Dermis microvascular lymphatic vessel endothelial cell (primary cell): ENCODE data around the gene EVC2. TPM values are rescaled to one million over a fixed set of nuclear protein-coding genes. Genes with fewer than 3 reads are reported as not detected.
"Not testable (repeated sequence)": the region's sequence is repeated elsewhere in the genome, so short reads cannot be mapped to it uniquely, and the experiment has no call there.

Experiments used
- DNase-seq, 2 donors: peaks; one replicate each; pipeline versions ENCODE4 v3.0.0 to v3.0.0-alpha.2; 2010; ENCODE audit warnings: low read depth in 2 of 2
- total RNA-seq: library from RNA; depleted of rRNA; stranded (reverse); fragments of >200 nt; gene quantifications from 2 replicates; pipeline ENCODE4 v1.2.1, GENCODE V29; 2014

Gene EVC2
- total RNA-seq, 1 donor from 2014 or later, result 7.1 TPM

DNA sequence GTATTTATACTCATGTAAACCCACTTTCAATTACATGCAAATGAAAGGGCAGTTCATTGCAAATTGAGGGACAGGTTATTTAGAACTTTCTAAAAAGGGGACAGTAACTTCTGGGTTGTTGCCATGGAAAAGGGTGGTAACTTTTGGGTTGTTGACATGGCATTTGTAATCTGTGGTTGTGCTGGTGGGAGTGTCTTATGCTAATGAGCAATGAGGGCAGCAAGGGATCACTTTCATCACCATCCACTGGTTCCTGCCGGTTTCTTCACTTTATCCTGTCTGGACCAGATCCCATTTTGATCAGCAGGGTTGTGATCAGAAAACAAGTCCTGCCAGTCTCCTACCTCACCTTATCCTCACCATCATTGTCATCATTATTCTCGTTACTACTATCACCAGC lies 34.6 kb upstream of the EVC2 start:
- no peak for DNase-seq

DNA sequence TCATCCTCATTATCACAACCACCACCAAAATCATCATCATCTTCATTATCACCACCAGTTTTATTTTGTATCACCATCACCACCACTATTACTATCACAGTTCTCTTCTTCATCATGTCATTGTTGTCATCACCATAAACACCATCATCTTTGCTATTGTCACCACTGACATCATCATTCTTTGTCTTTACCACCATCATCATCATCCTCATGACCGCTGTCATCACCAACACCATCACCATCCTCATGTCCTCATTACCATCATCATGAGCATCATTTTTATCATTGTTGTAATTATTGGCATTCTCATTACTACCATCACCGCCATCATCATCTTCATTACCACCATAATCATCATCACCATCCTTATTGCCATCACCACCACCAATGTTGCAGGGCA lies 34.0 kb upstream of the EVC2 start:
- no peak for DNase-seq

DNA sequence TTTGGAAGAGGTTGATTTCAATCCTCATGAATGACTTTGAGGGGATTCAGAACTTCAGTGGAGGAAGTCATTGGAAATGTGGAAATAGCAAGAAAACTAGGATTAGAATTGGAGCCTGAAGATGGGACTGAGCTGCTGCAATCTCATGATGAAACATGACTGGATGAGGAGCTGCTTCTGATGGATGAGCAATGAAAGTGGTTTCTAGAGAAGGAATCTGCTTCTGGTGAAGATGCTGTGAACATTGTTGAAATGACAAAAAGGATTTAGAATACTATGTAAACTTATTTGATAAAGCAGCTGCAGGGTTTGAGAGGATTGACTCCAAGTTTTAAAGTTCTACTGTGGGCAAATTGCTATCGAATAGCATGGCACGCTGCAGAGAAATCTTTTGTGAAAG lies 29.7 kb upstream of the EVC2 start:
- no peak for DNase-seq

GRCh38 chr4:5735463-5735862 lies 27.1 kb upstream of the EVC2 start:
- DNase-seq, result no peak

DNA sequence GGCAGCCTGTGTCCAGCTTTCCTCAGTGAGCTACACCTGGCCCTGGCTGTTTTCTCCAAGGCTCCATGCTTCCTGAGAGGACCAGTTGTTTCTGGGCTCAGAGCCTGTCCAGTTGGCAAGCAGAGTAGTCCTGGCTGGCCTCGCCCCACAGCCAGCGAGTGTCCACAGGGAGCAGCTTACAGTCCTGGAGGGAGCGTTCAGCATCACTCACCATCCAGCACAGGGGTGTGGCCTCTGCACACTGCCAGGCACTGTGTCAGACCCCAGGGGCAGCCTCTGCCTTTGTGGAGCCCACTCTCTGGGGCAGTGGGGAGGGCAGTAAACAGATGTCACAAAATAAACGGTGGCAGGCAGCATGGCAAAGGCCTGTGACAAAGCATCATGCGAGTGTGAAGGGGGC lies 26.5 kb upstream of the EVC2 start:
- no peak for DNase-seq

DNA sequence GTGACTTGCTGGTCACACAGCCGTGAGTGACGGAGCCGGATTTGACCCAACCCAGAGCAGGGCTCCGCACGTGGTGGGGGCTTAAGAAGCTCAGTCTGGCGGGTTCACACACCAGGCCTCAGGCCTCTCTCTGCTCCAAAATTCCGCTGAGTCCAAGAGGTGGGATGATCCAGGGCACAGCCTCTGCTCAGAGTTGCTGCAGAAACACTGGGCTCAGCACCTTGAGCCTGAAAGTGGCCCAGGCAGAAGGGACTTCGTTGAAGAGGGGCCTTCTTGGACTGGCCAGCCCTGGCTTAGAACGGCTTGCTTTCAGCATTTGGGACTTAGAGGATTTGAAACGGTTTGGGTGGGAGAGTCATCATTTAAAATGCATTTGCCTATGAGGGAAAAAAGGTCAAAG lies 23.8 kb upstream of the EVC2 start:
- no peak for DNase-seq

- DNase-seq, result no peak
These were observed 22.9 kb upstream of the EVC2 start for GRCh38 chr4:5730993-5731990.

GRCh38 chr4:5730436-5730835 lies 22.1 kb upstream of the EVC2 start:
- DNase-seq, result no peak

GRCh38 chr4:5728412-5728811 lies 20.1 kb upstream of the EVC2 start:
- not testable (repeated sequence) for DNase-seq

DNA sequence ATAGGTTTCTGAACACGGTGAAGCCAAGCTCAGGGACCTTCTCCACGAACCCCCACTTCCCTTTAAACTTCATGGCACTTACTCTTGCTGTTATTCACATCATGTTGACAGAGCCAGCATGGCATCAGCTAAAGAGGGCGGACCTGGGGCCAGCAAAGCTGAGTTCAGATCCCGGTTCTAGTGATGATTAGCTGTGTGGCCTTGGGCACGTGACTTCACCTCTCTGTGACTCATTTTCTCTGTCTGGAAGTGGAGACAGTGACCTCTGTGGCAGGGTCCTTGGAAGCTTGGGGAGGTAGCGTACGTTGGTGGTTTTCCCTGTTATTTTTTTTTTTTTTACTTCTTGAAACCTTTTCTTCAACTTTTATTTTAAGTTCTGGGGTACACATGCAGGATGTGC lies 16.0 kb upstream of the EVC2 start:
- DNase-seq, result no peak

- no peak for DNase-seq
These were observed 14.0 kb upstream of the EVC2 start for GRCh38 chr4:5722328-5722727.

DNA sequence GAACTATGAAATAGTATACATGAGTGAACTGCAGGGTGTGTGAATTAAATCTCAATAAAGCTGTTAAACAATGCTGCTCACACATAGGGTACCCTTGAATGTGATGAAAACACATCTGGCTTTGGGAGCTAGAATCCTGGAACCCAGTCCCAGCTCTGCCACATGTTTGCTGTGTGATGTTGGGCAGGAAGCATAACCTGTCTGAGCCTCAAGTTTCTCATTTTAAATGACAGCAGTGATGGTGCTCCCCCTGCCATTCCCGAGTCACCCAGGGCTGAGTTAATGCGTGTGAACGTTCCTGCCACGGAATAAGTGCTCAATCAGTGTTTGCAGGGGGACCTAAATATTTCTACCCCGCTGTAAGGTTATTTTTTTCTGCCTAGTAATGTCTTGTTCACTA lies 13.6 kb upstream of the EVC2 start:
- DNase-seq, result no peak

- DNase-seq, result no peak
These were observed 12.6 kb upstream of the EVC2 start for GRCh38 chr4:5720980-5721379.

GRCh38 chr4:5720157-5720850 lies 11.9 kb upstream of the EVC2 start:
- no peak for DNase-seq

- DNase-seq, result no peak
These were observed 11.1 kb upstream of the EVC2 start for GRCh38 chr4:5719350-5720055.

DNA sequence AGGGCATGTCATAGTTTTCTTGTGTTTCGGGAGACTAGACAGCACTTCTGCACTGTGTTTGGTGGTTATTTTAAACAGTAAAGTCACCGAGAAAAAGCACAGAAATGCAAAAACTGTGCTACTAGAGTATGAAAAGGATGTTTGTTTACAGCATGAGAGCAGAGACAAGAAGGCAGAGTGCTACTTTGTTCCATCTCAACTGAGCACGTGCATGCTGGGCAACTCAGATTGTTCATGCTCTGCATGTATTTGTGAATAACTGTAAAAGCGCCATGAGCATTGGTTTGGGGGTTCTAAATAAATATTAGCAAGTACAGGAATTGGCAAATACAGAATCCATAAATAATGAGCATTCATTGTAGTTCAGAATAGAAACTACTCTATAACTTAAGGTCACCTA lies 10.1 kb upstream of the EVC2 start:
- no peak for DNase-seq

- DNase-seq, result no peak
These were observed 9.2 kb upstream of the EVC2 start for GRCh38 chr4:5717449-5718158.

GRCh38 chr4:5716391-5716790 lies 8.0 kb upstream of the EVC2 start:
- peak in 1 of 2 donors; percentile 18 for DNase-seq

GRCh38 chr4:5715357-5715756 lies 7.0 kb upstream of the EVC2 start:
- DNase-seq, result no peak

DNA sequence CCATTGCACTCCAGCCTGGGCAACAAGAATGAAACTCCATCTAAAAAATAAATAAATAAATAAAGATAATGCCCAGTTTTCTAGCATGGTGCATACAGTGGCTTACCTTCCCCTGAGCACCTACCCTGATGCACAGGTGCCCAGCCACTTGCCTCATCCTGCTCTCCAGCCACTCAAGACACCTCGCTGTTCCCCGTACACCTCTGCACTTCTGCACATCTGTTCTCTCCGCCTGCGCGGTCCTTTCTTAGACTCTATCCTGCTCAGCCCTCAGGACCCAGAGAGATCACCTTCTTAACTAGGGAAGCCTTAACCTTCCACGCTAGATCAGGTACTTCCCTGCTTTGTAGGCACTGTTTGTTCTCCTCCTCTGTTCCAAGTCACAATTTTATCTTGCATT lies 5.5 kb upstream of the EVC2 start:
- DNase-seq, result no peak

DNA sequence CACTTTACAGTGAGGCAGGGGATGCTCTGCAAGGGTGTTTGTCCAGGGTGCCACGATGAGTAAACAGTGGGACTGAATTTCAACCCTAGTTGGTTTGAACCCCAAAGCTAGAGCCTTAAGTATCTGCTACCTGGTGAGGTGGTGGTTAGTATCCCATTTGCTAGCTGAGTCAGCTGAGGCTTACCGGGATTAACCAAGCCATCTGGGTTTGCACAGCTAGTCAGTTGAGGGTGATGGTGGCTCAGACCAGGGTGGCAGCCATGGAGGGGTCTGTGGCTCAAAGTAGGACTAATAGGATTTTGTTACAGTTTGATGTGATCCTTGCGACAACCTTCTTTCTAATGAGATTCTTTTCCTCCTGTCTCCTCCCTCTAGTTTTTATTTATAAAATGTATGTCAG lies 4.6 kb upstream of the EVC2 start:
- DNase-seq, result no peak

GRCh38 chr4:5712517-5712916 lies 4.2 kb upstream of the EVC2 start:
- no peak for DNase-seq
